ENCODE measurements around the gene ZC3H7A. TPM values are rescaled to one million over a fixed set of nuclear protein-coding genes. Genes with fewer than 3 reads are reported as not detected.

ZC3H7A gene
- total RNA-seq, 1 donor from 2014 or later: 57.9 TPM

GRCh38 chr16:11768849-11769248, 28.2 kb downstream of the ZC3H7A start:
- H3K4me3 Mint-ChIP-seq (ENCODE audit: unreplicated experiment): no peak overlapping the region
- no peak for DNase-seq (ENCODE audit: low spot score)
- no peaks in the 10 kb centered on the region for H3K27me3 Mint-ChIP-seq (ENCODE audit: low read depth)
- peaks cover 45% of the 10 kb centered on the region for H3K36me3 Mint-ChIP-seq (ENCODE audit: low read depth)
- H3K4me1 Mint-ChIP-seq (ENCODE audit: low read depth): no peaks in the 10 kb centered on the region
- no peaks in the 10 kb centered on the region for H3K9me3 Mint-ChIP-seq (ENCODE audit: low read depth)
- TF ChIP-seq CTCF (IDR thresholded peaks at IDR 0.05): no peak
- H3K27ac Mint-ChIP-seq (ENCODE audit: unreplicated experiment): peak overlapping the region; percentile 8

- peaks cover 45% of the 10 kb centered on the region for H3K36me3 Mint-ChIP-seq (ENCODE audit: low read depth)
- H3K9me3 Mint-ChIP-seq (ENCODE audit: low read depth): no peaks in the 10 kb centered on the region
Observed at GRCh38 chr16:11762431-11762830, 34.6 kb downstream of the ZC3H7A start.

GRCh38 chr16:11759997-11760396, 37.1 kb downstream of the ZC3H7A start:
- Mint-ChIP-seq H3K9me3 (ENCODE audit: low read depth) (no peaks in the 10 kb centered on the region), H3K27me3 (ENCODE audit: low read depth) (no peaks in the 10 kb centered on the region), H3K27ac (ENCODE audit: unreplicated experiment) (peak overlapping the region; percentile 39), H3K4me3 (ENCODE audit: unreplicated experiment) (no peak overlapping the region), H3K4me1 (ENCODE audit: low read depth) (peaks cover 44% of the 10 kb centered on the region), H3K36me3 (ENCODE audit: low read depth) (peaks cover 46% of the 10 kb centered on the region)
- TF ChIP-seq CTCF (IDR thresholded peaks at IDR 0.05): no peak
- DNase-seq (ENCODE audit: low spot score): no peak

More at GRCh38 chr16:11762431-11762830, 34.6 kb downstream of the ZC3H7A start:
- no peak for DNase-seq (ENCODE audit: low spot score)
- no peak overlapping the region for H3K4me3 Mint-ChIP-seq (ENCODE audit: unreplicated experiment)
- peaks cover 22% of the 10 kb centered on the region for H3K4me1 Mint-ChIP-seq (ENCODE audit: low read depth)
- no peak overlapping the region for H3K27ac Mint-ChIP-seq (ENCODE audit: unreplicated experiment)
- H3K27me3 Mint-ChIP-seq (ENCODE audit: low read depth): no peaks in the 10 kb centered on the region
- no peak for TF ChIP-seq CTCF (IDR thresholded peaks at IDR 0.05)

- Mint-ChIP-seq H3K4me1 (ENCODE audit: low read depth) (peaks cover 46% of the 10 kb centered on the region), H3K36me3 (ENCODE audit: low read depth) (peaks cover 43% of the 10 kb centered on the region), H3K4me3 (ENCODE audit: unreplicated experiment) (no peak overlapping the region), H3K27me3 (ENCODE audit: low read depth) (no peaks in the 10 kb centered on the region), H3K9me3 (ENCODE audit: low read depth) (no peaks in the 10 kb centered on the region), H3K27ac (ENCODE audit: unreplicated experiment) (peak overlapping the region; percentile 18)
- no peak for TF ChIP-seq CTCF (IDR thresholded peaks at IDR 0.05)
- DNase-seq (ENCODE audit: low spot score): no peak
Observed at GRCh38 chr16:11759163-11759834, 37.8 kb downstream of the ZC3H7A start.

- no peak overlapping the region for H3K4me3 Mint-ChIP-seq (ENCODE audit: unreplicated experiment)
- peak overlapping the region; percentile 84 for H3K27ac Mint-ChIP-seq (ENCODE audit: unreplicated experiment)
- no peak for TF ChIP-seq CTCF (IDR thresholded peaks at IDR 0.05)
Observed at GRCh38 chr16:11757671-11758545, 39.1 kb downstream of the ZC3H7A start.

More at GRCh38 chr16:11757671-11758545, 39.1 kb downstream of the ZC3H7A start:
- Mint-ChIP-seq H3K36me3 (ENCODE audit: low read depth) (peaks cover 43% of the 10 kb centered on the region), H3K27me3 (ENCODE audit: low read depth) (no peaks in the 10 kb centered on the region), H3K9me3 (ENCODE audit: low read depth) (no peaks in the 10 kb centered on the region), H3K4me1 (ENCODE audit: low read depth) (peaks cover 48% of the 10 kb centered on the region)
- DNase-seq (ENCODE audit: low spot score): no peak

All from chondrocyte (in vitro differentiated cells).